HCT116 (cell line): ENCODE data around the gene ST6GALNAC4.

Source experiments
- CBX3 ChIP-seq: IDR thresholded peaks from 2 replicates; pipeline ENCODE4 v1.6.1; 2012; ENCODE audit warnings: low read depth
- EGR1 ChIP-seq: IDR thresholded peaks from 2 replicates; pipeline ENCODE4 v1.6.1; 2012; ENCODE audit warnings: low read depth
- EZH2 ChIP-seq: fragments of 200-600 bp; sonication (generic); IDR thresholded peaks from 2 replicates; pipeline ENCODE4 v1.6.1; 2017; ENCODE audit warnings: antibody characterized with exemption, mixed run types
- FOSL1 ChIP-seq: IDR thresholded peaks from 2 replicates; pipeline ENCODE4 v1.6.1; 2012; ENCODE audit warnings: low read depth
- JUND ChIP-seq: IDR thresholded peaks from 2 replicates; pipeline ENCODE4 v1.6.1; 2012
- POLR2A ChIP-seq: IDR thresholded peaks from 2 replicates; pipeline ENCODE4 v1.7.0; 2011; ENCODE audit warnings: borderline replicate concordance; ENCODE audit not compliant: insufficient read depth, insufficient read length; ENCODE audit errors: extremely low read depth
- RAD21 ChIP-seq: IDR thresholded peaks from 2 replicates; pipeline ENCODE4 v1.6.1; 2012; ENCODE audit warnings: low read depth, mild to moderate bottlenecking
- TCF7L2 ChIP-seq: IDR thresholded peaks from 2 replicates; pipeline ENCODE4 v1.7.0; 2011; ENCODE audit warnings: borderline replicate concordance, inconsistent platforms; ENCODE audit not compliant: insufficient read depth, insufficient read length; ENCODE audit errors: extremely low read depth
- ZFX ChIP-seq: fragments of 450-650 bp; IDR thresholded peaks from 2 replicates; pipeline ENCODE4 v1.6.1; 2017
- TF ChIP-seq, protein P1 (sequence below), 3 experiments: fragments of 200-600 bp in 1 of 3; sonication (generic) in 1 of 3; IDR thresholded peaks in 2 of 3; conservative IDR thresholded peaks in 1 of 3; 2 replicates each; pipeline ENCODE4 v1.5.1; 2012 to 2017; ENCODE audit warnings: low read depth in 2 of 3, low read length in 2 of 3, antibody characterized with exemption in 1 of 3, borderline replicate concordance in 1 of 3, control low read depth in 1 of 3, mild to moderate bottlenecking in 1 of 3, mixed read lengths in 1 of 3, mixed run types in 1 of 3, moderate library complexity in 1 of 3; ENCODE audit not compliant: insufficient read depth in 1 of 3

GRCh38 chr9:127904561-127905003, 12.3 kb downstream of the ST6GALNAC4 start:
- TF ChIP-seq, protein P1, sequence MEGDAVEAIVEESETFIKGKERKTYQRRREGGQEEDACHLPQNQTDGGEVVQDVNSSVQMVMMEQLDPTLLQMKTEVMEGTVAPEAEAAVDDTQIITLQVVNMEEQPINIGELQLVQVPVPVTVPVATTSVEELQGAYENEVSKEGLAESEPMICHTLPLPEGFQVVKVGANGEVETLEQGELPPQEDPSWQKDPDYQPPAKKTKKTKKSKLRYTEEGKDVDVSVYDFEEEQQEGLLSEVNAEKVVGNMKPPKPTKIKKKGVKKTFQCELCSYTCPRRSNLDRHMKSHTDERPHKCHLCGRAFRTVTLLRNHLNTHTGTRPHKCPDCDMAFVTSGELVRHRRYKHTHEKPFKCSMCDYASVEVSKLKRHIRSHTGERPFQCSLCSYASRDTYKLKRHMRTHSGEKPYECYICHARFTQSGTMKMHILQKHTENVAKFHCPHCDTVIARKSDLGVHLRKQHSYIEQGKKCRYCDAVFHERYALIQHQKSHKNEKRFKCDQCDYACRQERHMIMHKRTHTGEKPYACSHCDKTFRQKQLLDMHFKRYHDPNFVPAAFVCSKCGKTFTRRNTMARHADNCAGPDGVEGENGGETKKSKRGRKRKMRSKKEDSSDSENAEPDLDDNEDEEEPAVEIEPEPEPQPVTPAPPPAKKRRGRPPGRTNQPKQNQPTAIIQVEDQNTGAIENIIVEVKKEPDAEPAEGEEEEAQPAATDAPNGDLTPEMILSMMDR (IDR thresholded peaks at IDR 0.05 in 2 of 3, conservative IDR thresholded peaks at IDR 0.05 in 1 of 3; ENCODE audit: borderline replicate concordance in 1 of 3, insufficient read depth in 1 of 3, low read depth in 2 of 3, low read length in 2 of 3) = no peak
- TF ChIP-seq FOSL1 (no peak), POLR2A (no peak), JUND (no peak), EZH2 (no peak), RAD21 (no peak), TCF7L2 (no peak), CBX3 (no peak), EGR1 (no peak), ZFX (no peak)
